ENCODE data around the gene TSPAN4.

Gene TSPAN4

GRCh38 chr11:850775-851763, 8.4 kb downstream of the TSPAN4 start:
- no peak for DNase-seq (ENCODE audit: low spot score)

GRCh38 chr11:852762-853161, 10.1 kb downstream of the TSPAN4 start:
- DNase-seq (ENCODE audit: low spot score): no peak

DNA sequence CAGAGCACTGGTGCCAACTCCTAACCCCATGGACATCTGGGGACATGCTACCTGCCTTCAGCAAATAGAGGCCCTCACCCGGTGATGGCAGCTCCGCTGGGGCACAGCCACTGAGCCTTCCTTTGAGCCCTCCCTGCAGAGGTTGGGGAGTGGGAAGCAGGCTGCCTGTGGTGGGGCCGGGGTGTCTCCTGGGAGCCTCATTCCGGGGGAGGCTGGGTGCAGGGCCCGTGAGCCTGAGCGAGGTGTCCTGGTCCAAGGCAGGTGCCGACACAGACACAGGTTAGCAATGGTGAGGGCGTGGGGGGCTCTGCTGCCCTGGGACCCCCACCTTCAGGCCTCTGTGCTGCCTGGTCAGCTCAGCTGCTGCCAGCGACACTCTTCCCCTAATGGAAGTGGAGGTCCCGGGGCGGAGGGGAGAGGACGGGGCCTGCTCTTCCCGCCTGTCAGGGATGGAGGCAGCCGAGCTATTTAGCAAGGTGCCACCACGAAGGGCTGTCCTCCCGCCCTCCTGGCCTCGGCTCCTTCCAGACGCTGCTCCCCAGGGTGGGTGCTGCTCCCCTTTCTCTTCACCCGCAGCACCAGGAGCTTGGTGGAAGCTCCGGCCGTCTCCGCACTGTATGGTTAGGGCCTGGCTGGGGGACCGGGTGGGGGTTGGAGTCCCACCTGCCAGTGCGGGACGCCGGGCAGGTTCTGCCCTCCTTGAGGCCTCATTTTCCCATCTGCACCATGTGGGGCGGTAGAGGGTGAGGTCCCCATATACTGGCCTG, 11.2 kb downstream of the TSPAN4 start:
- DNase-seq (ENCODE audit: low spot score): no peak

DNA sequence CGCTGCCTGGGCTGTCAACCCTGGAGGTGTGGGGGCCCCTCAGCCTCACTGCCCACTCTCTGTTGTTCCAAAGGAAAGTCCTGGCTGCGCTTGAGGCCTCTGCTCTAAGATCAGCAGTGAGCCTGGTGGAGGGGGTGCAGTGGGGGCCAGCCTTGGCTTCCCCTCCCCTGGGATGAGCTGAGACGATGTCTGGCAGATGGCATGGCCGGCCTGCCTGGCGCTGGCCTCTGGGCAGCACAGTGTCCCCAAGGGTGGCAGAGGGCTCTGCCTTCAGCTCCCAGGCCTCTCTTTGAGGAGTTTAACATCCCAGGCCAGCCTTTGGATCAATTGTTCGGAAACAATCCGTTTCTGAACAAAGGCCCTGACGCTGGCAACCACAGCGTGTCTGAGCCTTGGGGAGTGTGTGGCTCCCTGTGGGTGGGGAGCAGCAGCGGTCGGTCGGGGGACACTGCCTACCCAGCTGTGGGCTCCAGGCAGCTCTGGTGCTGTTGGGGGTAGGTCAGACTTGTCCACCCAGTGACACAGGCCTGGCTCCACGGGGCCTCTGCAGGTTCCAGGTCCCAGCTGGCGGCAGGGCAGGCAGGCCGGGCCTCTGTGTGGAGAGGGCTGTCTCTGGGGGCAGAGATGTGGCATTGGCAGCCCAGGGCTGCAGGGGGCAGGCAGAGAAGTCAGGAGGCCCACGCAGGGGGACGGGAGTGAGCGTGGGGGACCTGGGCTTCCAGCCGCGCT, 12.1 kb downstream of the TSPAN4 start:
- DNase-seq (ENCODE audit: low spot score): no peak

GRCh38 chr11:855330-855674, 12.7 kb downstream of the TSPAN4 start:
- no peak for DNase-seq (ENCODE audit: low spot score)

DNA sequence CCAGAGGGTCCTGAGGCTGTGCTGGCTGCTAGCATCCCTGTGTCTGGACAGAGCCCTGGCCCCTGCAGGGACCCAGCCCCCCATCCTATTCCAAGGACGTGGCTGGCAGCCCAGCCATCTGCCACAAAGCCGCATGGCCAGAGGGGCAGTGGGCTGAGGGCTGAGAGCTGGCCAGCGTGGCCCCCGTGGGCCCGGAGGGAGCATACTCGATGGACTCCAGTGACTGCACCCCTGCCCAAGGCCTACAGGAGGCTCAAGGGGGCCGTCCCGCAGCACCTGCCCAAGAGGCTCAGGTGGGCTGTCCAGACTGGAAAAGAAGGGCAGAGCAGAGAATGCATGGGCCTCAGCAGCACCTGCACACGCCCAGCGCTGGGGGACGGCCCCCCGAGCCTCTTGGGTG, 13.1 kb downstream of the TSPAN4 start:
- no peak for DNase-seq (ENCODE audit: low spot score)

DNA sequence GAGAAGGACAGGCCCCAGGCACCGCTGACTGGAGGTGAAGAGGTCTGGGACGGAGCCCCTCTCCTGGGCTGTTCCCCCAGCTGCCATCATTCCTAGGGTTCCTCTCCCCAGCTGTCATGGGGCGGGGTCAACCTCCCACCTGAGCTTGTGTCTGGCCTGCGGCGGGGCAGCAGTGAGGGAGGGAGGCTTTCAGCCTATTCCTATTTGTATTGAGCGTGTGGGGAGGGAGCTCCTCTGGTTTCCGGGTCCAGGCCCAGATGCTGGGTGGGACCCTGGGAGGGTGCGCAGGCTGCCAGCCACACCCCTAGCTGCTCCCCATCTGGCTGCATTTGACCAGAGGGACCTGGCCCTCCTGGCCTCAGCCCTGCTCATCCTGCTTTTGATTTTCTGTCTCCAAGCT, 13.7 kb downstream of the TSPAN4 start:
- no peak for DNase-seq (ENCODE audit: low spot score)

DNA sequence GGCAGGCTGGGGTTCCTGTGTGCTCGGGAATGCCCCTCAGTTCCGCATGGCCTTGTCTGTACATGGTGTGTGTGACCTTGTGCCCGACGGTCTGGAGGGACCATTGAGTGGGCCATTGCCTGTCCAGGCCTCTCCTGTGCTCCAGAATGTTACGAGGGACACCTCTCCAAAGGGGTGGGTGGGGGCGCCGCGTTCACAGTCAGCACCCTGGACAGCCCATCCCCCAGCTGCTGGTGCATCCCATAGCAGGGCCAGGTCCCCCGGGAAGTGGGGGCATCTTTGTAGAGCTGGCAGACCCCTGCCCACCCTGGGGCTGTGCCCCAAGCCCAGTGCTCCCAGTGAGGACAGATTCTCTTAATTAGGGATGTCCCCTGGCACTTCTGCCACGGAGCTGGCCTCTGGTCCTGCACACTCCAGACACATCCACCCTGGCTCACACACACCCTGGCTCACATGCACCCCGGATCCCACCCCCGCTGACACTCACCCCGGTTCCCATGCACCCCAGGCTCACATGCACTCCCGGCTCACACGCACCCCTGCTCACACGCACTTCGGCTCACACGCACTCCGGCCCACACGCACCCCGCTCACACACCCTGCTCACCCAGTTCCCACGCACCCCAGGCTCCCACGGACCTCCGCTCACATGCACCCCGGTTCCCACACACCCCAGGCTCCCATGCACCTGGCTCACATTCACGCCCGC, 15.6 kb downstream of the TSPAN4 start:
- DNase-seq (ENCODE audit: low spot score): no peak

DNA sequence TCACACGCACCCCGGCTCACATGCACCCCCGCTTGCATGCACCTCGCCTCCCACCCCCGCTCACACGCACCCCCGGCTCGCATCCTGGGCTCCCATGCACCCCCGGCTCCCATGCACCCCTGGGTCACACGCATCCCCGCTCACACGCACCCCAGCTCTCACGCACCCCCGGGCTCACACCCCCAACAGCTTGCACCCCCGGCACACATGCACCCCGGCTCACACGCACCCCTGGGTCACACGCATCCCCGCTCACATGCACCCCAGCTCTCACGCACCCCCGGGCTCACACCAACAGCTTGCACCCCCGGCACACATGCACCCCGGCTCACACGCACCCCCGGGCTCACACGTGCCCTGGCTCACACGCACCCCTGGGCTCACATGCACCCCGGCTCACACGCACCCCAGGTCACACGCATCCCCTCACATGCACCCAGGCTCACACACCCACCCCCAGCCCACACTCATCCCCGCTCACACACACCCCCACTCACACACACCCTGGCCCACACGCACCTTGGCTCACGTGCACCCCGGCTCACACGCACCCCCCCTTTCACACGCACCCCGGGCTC, 16.2 kb downstream of the TSPAN4 start:
- no peak for DNase-seq (ENCODE audit: low spot score)

- peak; percentile 80 for DNase-seq (ENCODE audit: low spot score)
Observed at GRCh38 chr11:859394-860131, 16.9 kb downstream of the TSPAN4 start.

- DNase-seq (ENCODE audit: low spot score): no peak
Observed at GRCh38 chr11:860234-861104, 17.8 kb downstream of the TSPAN4 start.

- DNase-seq (ENCODE audit: low spot score): no peak
Observed at GRCh38 chr11:861105-861479, 18.4 kb downstream of the TSPAN4 start.

DNA sequence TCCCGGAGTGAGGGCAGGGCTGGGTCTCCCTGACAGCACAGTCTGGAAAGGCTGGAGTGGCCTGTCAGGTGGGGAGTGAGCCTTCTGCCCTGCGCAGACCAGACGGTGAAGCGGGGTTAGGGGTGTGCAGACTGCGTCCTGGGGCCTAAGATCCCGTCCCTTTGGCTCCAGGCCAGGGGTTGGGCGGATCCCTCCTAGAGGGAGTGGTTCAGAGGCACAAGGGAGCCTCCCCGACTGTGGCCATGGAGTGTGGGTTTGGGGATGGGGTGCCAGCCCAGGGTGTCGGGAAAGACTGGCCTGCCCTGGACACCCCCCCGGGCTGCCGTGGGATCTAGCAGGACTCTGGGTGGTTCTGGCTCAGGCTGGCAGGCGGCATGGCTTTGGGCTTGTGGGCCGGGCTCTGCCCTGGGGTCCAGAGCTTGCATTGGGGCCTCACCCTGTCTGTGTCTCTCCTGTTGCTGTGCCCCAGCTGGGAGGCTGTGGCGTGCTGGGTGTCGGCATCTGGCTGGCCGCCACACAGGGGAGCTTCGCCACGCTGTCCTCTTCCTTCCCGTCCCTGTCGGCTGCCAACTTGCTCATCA, 19.5 kb downstream of the TSPAN4 start:
- DNase-seq (ENCODE audit: low spot score): no peak

GRCh38 chr11:862696-863022, 20.0 kb downstream of the TSPAN4 start:
- DNase-seq (ENCODE audit: low spot score): no peak

GRCh38 chr11:863023-863909, 20.6 kb downstream of the TSPAN4 start:
- peak; percentile 44 for DNase-seq (ENCODE audit: low spot score)

DNA sequence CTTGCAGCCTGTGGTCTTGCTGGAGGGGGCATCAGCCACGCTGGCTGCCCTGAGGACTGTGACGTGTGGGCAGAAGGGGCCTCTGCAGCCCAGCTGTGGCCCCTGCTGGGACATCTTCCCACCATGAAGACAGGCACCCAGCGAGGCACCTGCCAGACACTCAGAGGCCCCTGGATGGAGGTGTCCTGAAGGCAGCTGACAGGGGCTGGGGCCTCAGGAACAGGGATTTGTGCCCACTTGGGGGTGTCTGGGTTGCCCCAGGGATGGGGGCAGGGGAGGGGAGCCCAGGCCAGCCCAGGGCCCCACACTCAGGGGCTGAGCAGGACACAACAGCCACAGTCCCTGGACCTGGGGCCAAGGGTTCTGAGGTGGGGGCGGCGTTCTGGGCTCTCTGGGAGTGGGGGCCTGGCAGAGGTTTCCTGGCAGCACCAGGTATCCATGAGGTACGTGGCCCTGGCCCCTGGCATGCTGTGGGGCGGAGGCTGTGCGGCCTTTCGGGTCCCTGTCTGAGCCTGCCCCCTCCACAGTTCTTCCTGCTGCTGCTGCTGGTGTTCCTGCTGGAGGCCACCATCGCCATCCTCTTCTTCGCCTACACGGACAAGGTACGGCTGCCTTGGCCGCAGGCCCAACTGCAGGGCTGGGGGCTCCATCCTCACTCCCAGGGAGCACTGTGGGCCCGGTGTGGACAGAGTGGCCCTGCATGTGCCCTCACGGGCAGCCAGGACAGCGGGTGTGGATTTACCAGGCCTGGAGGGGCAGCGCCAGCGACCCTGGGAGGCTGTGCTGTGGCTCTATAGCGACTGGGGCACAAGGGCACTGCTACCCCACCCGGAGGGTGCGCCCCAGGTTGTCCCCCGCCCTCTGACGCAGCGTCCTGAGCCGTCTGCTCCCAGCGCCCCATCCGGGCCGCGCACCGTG, 21.5 kb downstream of the TSPAN4 start:
- DNase-seq (ENCODE audit: low spot score): no peak

- no peak for DNase-seq (ENCODE audit: low spot score)
Observed at GRCh38 chr11:864898-865297, 22.2 kb downstream of the TSPAN4 start.

All from kidney tubule cell (primary cell).